Measurements from ENCODE around the gene MAP2.
"Not testable (repeated sequence)": the region's sequence is repeated elsewhere in the genome, so short reads cannot be mapped to it uniquely, and the experiment has no call there.

The MAP2 gene

DNA sequence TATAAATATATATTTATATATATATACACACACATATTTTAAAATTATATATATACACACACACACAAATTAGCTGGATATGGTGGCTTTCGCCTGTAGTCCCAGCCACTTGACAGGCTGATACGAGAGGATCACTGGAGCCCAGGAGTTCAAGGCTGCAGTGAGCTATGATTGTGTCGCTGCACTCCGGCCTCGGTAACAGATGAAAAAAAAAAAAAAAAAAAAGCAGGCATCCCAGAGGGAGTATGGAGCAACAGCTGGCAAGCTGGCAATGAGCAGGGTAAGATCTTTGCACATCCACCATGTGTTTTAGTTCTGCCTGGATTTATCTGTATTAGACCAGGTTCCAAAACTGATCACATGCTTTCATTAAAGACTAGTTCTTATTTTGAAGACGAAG is 170.1 kb downstream of the MAP2 start:
- DNase-seq (ENCODE audit: low read depth in 2 of 2): no peak

GRCh38 chr2:209596262-209596661 is 172.4 kb downstream of the MAP2 start:
- no peak for DNase-seq (ENCODE audit: low read depth in 2 of 2)

DNA sequence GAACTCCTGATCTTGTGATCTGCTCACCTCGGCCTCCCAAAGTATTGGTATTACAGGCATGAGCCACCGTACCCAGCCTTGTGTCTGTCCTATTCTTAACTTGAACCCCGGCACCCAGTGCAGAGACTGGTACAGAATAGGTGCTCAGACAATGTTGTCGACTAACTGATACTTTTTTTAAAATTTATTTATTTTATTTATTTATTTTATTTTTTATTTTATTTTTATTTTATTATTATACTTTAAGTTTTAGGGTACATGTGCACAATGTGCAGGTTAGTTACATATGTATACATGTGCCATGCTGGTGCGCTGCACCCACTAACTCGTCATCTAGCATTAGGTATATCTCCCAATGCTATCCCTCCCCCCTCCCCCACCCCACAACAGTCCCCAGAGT is 174.4 kb downstream of the MAP2 start:
- not testable (repeated sequence) for DNase-seq (ENCODE audit: low read depth in 2 of 2)

GRCh38 chr2:209600341-209601171 is 176.7 kb downstream of the MAP2 start:
- DNase-seq (ENCODE audit: low read depth in 2 of 2): no peak

DNA sequence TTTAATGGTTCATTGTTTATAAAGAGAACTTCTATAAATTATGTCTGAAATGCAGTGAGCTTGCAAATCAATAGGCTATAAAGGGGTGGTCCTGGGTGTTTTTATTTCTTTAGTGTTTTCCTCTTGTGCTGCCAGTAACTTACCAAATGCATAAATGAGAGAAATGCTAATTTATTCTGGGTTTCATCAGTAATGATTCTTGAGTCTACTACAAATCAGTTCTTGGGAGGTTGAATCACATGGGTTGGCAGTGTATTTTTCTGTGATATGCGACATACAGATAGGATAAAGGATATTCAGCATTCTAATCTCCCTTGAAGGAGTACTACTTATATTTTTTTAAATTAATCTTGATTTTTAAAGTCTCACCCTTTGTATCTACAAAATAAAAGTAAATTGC is 177.7 kb downstream of the MAP2 start:
- no peak for DNase-seq (ENCODE audit: low read depth in 2 of 2)

GRCh38 chr2:209602259-209602658 is 178.4 kb downstream of the MAP2 start:
- DNase-seq (ENCODE audit: low read depth in 2 of 2): no peak

DNA sequence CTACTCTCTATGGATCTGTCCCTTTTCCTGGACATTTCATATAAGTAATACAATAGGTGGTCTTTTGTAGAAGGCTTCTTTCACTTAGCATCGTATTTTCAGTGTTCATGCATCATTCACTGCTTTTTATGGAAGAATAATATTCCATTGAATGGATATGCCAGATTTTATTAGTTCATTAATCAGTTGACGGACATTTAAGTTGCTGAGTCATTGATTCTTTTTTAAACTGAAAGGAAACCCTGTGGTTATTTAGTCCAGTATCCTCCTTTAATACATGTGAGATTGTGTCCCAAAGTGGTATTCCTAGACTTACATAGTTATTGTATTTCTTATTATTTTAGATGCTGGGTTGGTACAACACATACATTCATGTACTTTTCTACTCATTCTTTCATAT is 185.7 kb downstream of the MAP2 start:
- DNase-seq (ENCODE audit: low read depth in 2 of 2): no peak

GRCh38 chr2:209610631-209611030 is 186.8 kb downstream of the MAP2 start:
- DNase-seq (ENCODE audit: low read depth in 2 of 2): no peak

- no peak for DNase-seq (ENCODE audit: low read depth in 2 of 2)
These were observed 189.9 kb downstream of the MAP2 start for GRCh38 chr2:209613649-209614305.

- DNase-seq (ENCODE audit: low read depth in 2 of 2): no peak
These were observed 191.0 kb downstream of the MAP2 start for GRCh38 chr2:209614690-209615369.

DNA sequence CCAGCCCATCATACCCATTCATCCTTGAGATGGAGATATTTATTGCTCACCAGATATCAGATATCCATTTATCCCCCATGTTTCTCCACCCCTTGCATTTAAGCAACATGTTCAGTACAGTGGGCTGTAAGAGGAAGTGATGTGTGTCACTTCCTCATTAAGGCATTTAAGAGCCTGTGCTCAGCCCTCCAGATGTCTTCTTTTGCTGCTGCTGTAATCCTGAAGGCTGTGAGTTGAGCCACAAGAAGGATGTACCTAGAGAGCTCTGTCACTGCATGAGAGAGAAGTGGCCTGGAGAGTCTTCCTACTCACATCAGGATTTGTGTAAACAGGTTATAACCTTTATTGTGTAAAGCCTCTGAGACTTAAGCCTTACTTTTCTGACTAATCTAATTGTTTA is 195.9 kb downstream of the MAP2 start:
- no peak for DNase-seq (ENCODE audit: low read depth in 2 of 2)

DNA sequence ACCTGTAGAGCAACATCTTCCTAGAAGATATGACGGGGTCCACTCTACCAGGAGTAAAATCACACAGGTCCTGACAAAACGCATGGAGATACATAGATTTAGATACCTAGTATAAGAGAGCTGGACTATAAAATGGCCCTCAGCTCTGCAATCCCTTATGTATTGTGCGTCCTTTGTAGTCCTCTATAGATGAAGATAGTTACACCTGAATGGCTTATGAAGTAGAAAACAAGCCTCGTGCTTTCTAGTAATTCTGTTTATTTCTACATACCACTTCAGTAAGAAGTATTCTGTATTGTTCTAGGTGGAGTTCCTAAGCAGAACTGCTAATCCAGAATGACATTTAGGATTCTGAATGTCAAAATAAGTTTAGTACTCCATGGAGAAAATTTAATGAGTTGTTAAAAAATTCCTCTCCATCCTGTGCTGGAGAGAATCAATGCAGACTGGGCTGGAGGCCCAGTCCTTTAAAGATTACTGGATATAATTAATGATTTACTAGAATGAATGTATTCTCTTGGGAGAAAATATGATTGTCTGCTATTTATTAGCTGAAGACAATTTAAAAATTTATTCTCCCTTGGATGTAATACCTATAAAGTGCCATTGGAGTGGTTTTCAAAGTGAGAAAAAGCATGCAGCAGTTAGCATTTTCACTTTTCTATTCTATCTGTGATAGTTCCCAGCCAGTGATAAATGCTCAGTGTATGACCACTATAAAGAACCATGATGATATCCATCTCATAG is 200.5 kb downstream of the MAP2 start:
- DNase-seq (ENCODE audit: low read depth in 2 of 2): no peak

DNA sequence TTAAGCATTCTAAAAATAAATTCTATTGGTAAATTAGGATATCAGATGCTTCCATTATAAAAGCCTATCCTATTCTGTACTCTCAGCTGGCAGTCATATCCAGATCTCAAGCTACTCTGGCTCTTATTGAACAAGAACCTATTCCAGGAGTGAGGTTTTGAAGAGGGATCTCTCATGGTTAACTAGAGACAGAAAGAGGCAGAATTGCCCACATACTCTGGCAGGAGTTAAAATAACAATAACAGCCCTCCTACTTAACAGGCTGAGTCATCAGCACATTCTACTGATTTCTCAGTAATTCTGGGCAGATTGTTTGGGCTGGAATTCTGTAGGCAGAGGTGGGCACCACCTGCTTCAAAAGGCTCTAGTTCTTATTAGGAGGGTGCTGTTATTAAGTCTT is 205.8 kb downstream of the MAP2 start:
- DNase-seq (ENCODE audit: low read depth in 2 of 2): no peak

DNA sequence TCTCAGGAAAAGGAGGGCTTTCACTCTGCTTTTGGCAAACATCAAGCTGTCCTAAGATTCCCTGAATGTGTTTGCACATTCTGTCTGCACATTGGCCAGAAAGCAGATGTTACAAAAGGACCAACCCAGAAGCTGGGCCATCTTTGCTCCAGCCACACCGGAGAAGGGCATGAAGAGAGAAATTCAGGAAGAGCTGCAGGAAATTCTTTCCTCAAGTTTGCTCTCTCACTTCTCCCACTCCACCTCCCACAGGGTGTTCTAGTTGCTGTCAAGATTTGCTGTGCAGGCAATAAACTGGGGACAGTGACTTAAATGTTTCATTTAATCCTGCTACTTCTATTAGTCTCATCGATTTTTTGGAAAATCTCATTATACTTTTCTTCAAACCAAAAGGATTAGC is 210.1 kb downstream of the MAP2 start:
- no peak for DNase-seq (ENCODE audit: low read depth in 2 of 2)

DNA sequence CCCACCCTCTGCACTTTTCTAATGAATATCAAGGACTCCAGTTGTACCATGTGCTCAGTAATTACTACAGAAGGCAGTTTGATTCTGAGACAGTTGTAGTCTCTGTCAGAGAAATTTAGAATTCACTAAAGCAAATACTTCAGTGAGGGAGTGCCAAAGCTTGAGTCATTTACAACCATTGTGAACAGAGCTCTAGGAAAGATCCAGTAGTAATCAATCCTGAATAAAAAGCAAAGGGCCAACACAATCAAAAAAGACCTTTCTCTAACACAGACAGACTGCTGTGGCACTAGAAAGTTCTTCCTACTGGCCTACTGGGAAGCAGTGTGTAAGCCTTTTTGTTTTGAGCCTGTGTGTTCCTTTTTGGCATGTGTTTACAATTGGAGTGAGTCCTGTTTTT is 212.2 kb downstream of the MAP2 start:
- DNase-seq (ENCODE audit: low read depth in 2 of 2): no peak

DNA sequence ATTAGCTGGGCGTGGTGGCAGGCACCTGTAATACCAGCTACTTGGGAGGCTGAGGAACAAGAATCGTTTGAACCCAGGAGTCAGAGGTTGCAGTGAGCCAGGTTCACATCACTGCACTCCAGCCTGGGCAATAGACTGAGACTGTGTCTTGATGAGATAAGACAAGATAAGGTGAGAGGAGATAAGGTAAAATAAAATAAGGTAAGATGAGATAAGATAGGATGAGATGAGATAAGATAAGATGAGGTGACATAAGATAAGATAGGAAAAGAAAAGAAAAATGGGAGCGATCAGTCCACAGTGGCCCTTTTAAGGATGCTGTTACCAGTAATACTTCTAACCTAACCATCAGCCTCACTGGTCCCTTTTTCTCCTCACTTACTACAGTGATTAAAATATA is 213.4 kb downstream of the MAP2 start:
- no peak for DNase-seq (ENCODE audit: low read depth in 2 of 2)

DNA sequence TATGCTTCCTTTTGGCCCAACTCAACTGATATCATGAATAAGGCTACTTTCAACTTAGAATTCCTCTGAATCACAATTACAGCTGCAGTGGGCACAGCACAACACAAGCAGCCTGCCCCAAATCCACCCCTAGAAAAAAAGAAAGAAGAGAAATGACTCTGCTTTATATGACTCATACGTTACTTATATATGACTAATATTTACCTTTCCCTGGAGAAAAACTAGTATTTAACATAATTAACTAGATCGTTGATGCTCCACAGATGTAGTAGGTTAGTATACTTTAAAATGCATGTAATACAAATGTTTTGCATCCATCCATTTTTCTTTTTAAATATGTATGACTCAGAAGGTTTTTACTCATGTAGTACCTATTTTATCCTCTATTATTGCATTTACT is 214.5 kb downstream of the MAP2 start:
- no peak for DNase-seq (ENCODE audit: low read depth in 2 of 2)

- DNase-seq (ENCODE audit: low read depth in 2 of 2): no peak
These were observed 216.5 kb downstream of the MAP2 start for GRCh38 chr2:209640358-209640757.

GRCh38 chr2:209642146-209642820 is 218.4 kb downstream of the MAP2 start:
- no peak for DNase-seq (ENCODE audit: low read depth in 2 of 2)

GRCh38 chr2:209644842-209645241 is 221.0 kb downstream of the MAP2 start:
- DNase-seq (ENCODE audit: low read depth in 2 of 2): no peak

DNA sequence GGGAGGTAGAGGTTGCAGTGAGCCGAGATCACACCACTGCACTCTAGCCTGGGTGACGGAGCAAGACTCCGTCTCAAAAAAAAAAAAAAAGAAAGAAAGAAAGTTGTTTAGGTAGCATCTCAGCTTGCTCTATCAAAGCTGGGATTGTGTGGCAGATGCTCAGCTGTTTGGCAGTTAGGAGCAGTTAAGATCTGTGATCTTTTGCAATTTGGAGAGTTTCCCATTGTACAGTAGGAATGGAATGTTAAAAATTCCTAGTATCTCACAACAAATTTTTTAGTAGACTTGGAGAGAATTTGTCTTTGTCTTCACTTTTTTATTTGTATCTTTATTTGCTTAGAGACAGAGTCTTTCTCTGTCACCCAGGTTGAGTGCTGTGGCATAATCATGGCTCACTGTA is 224.9 kb downstream of the MAP2 start:
- no peak for DNase-seq (ENCODE audit: low read depth in 2 of 2)

DNA sequence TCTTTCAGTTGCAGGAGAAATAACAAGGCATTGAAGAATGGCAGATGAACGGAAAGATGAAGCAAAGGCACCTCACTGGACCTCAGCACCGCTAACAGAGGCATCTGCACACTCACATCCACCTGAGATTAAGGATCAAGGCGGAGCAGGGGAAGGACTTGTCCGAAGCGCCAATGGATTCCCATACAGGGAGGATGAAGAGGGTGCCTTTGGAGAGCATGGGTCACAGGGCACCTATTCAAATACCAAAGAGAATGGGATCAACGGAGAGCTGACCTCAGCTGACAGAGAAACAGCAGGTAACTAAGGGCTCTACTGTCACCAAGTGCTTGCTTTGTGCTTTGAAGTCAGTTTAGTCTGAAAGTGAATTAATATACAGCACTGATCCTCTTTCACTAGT is 229.3 kb downstream of the MAP2 start:
- DNase-seq (ENCODE audit: low read depth in 2 of 2): no peak
